Naive thymus-derived CD8-positive, alpha-beta T cell (primary cell): ENCODE measurements around the gene TTC28. TPM values are rescaled to one million over a fixed set of nuclear protein-coding genes. Genes with fewer than 3 reads are reported as not detected.
"Not testable (repeated sequence)": the region's sequence is repeated elsewhere in the genome, so short reads cannot be mapped to it uniquely, and the experiment has no call there.

Experiments used
- ATAC-seq, 2 donors: fragments of 150-1000 bp; cut with Tn5 transposase in 1 of 2; sonication (Bioruptor Pico), chemical (Tn5 transposase) in 1 of 2; 1 replicate in 1 of 2; 2 replicates in 1 of 2; pipeline ENCODE4 v1.10.0; 2021; ENCODE audit warnings: mild to moderate bottlenecking in 2 of 2, moderate library complexity in 2 of 2
- POLR2A ChIA-PET: fragments of 350-600 bp; sonication (Branson Sonifier 250); formaldehyde crosslinking; loops from one replicate; lab custom pipeline; 2021; ENCODE audit warnings: antibody characterized with exemption; lab: Charles Lee
- DNase-seq, 10 donors: peaks; one replicate each; pipeline versions ENCODE4 v3.0.0 to v3.0.0-alpha.2; 2020 to 2022
- H3K27ac Mint-ChIP-seq, 10 donors: one replicate each; pipeline ENCODE4 v1.8.0; 2020 to 2022; ENCODE audit warnings: mild to moderate bottlenecking in 10 of 10, mixed read lengths in 10 of 10, moderate library complexity in 4 of 10, inconsistent platforms in 1 of 10
- H3K27me3 Mint-ChIP-seq, 5 donors: one replicate each; pipeline ENCODE4 v1.8.0; 2021 to 2022; ENCODE audit warnings: mixed read lengths in 5 of 5
- H3K36me3 Mint-ChIP-seq, 3 donors: one replicate each; pipeline ENCODE4 v1.8.0; 2020 to 2022; ENCODE audit warnings: mixed read lengths in 3 of 3, mild to moderate bottlenecking in 2 of 3, inconsistent platforms in 1 of 3
- H3K4me1 Mint-ChIP-seq, 4 donors: one replicate each; pipeline ENCODE4 v1.8.0; 2021 to 2022; ENCODE audit warnings: mixed read lengths in 4 of 4
- H3K4me3 Mint-ChIP-seq, 10 donors: one replicate each; pipeline ENCODE4 v1.8.0; 2020 to 2022; ENCODE audit warnings: mild to moderate bottlenecking in 10 of 10, mixed read lengths in 10 of 10, moderate library complexity in 6 of 10, inconsistent platforms in 1 of 10
- H3K9me3 Mint-ChIP-seq, 9 donors: one replicate each; pipeline ENCODE4 v1.8.0; 2020 to 2022; ENCODE audit warnings: mixed read lengths in 9 of 9, mild to moderate bottlenecking in 3 of 9, inconsistent platforms in 1 of 9, moderate library complexity in 1 of 9
- polyA plus RNA-seq, 3 donors: library from polyadenylated mRNA; unstranded; fragments of 300-500 nt; fragmentation: Illumina TruSeq; gene quantifications; one replicate each; pipeline ENCODE4 v1.2.3, GENCODE V29; 2021
- total RNA-seq, 8 experiments: library from RNA in 2 of 8; stranded (reverse) in 2 of 8; gene quantifications; one replicate each; pipeline ENCODE4 v1.2.3 and lab custom pipeline; 2021 to 2026

Gene TTC28
- total and polyA plus RNA-seq, 5 experiments from 2014 or later: 0.44 to 6.4 (median 1.3) TPM

DNA sequence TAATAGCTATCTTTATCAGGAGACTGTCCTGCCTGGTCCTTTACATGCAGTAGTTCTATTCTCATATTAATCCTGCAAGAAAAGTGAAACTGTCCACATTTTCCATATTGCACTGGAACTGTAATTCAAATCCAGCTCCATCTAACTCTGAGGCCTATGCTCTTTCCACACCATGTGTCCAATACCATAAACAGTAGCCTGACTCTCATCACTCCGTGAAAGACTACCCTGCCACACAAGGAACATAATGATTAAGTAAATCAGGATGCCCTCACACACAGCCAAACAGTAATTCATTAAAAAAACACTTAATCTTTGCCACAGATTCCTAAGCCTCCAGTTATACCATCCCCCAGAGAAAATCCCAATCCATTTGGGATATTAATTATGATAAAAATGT is 475.3 kb downstream of the TTC28 start:
- DNase-seq: no peak
- Mint-ChIP-seq H3K27me3 (no peaks in the 10 kb centered on the region), H3K9me3 (peaks cover 0 to 4% (median 0%) of the 10 kb centered on the region in 9 donors), H3K27ac (no peak overlapping the region), H3K36me3 (no peaks in the 10 kb centered on the region), H3K4me3 (no peak overlapping the region), H3K4me1 (peaks cover 0 to 3% (median 0%) of the 10 kb centered on the region in 4 donors)
- no peak for ATAC-seq
- POLR2A ChIA-PET: no interaction called here

GRCh38 chr22:28203286-28203685 is 476.4 kb downstream of the TTC28 start:
- H3K27me3 Mint-ChIP-seq: peaks cover 0 to 1% (median 0%) of the 10 kb centered on the region in 5 donors
- ATAC-seq (no peak), DNase-seq (no peak)
- no peaks in the 10 kb centered on the region for H3K36me3 Mint-ChIP-seq
- no peak overlapping the region for H3K4me3 Mint-ChIP-seq
- peaks cover 0 to 3% (median 0%) of the 10 kb centered on the region in 4 donors for H3K4me1 Mint-ChIP-seq
- H3K9me3 Mint-ChIP-seq: peaks cover 0 to 2% (median 0%) of the 10 kb centered on the region in 9 donors
- POLR2A ChIA-PET: no interaction called here
- no peak overlapping the region for H3K27ac Mint-ChIP-seq

- no peak for ATAC-seq
- Mint-ChIP-seq H3K4me1 (peaks cover 0 to 4% (median 0%) of the 10 kb centered on the region in 4 donors), H3K27ac (peak overlapping the region in 1 of 10 donors; percentile 55), H3K36me3 (peaks cover 0 to 5% (median 2%) of the 10 kb centered on the region in 3 donors), H3K27me3 (peaks cover 0 to 8% (median 1%) of the 10 kb centered on the region in 5 donors), H3K9me3 (peaks cover 0 to 9% (median 2%) of the 10 kb centered on the region in 9 donors), H3K4me3 (no peak overlapping the region)
- DNase-seq: no peak
- POLR2A ChIA-PET: no interaction called here
These were observed 480.9 kb downstream of the TTC28 start for GRCh38 chr22:28198692-28199091.

DNA sequence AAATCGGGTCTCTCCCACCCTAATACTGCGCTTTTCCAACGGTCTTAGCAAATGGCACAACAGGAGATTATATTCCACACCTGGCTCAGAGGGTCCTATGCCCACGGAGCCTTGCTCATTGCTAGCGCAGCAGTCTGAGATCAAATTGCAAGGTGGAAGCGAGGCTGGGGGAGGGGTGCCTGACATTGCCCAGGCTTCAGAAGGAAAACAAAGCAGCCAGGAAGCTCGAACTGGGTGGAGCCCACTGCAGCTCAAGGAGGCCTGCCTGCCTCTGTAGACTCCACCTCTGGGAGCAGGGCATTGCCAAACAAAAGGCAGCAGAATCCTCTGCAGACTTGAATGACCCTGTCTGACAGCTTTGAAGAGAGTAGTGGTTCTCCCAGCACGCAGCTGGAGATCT is 488.1 kb downstream of the TTC28 start:
- peaks cover 0 to 15% (median 5%) of the 10 kb centered on the region in 9 donors for H3K9me3 Mint-ChIP-seq
- H3K36me3 Mint-ChIP-seq, H3K27ac Mint-ChIP-seq, ATAC-seq, POLR2A ChIA-PET, H3K4me3 Mint-ChIP-seq, DNase-seq, H3K4me1 Mint-ChIP-seq: not testable (repeated sequence)
- peaks cover 0 to 15% (median 3%) of the 10 kb centered on the region in 5 donors for H3K27me3 Mint-ChIP-seq

GRCh38 chr22:28188178-28188879 is 491.3 kb downstream of the TTC28 start:
- peaks cover 0 to 4% (median 0%) of the 10 kb centered on the region in 4 donors for H3K4me1 Mint-ChIP-seq
- POLR2A ChIA-PET: no interaction called here
- no peak for DNase-seq
- no peak overlapping the region for H3K4me3 Mint-ChIP-seq
- H3K27me3 Mint-ChIP-seq: peaks cover 0 to 7% (median 2%) of the 10 kb centered on the region in 5 donors
- H3K9me3 Mint-ChIP-seq: peaks cover 0 to 8% (median 0%) of the 10 kb centered on the region in 9 donors
- no peak for ATAC-seq
- no peak overlapping the region for H3K27ac Mint-ChIP-seq
- H3K36me3 Mint-ChIP-seq: peaks cover 0 to 1% (median 0%) of the 10 kb centered on the region in 3 donors

GRCh38 chr22:28187612-28188011 is 492.0 kb downstream of the TTC28 start:
- H3K36me3 Mint-ChIP-seq: no peaks in the 10 kb centered on the region
- POLR2A ChIA-PET: interaction anchor here (0.6 kb wide), 1 partner anchor 698 kb away, joined by 7 read pairs; no protein-coding TSS in a partner anchor

GRCh38 chr22:28186641-28187040 is 493.0 kb downstream of the TTC28 start:
- ATAC-seq (no peak), DNase-seq (no peak)
- Mint-ChIP-seq H3K4me1 (peaks cover 0 to 3% (median 0%) of the 10 kb centered on the region in 4 donors), H3K36me3 (no peaks in the 10 kb centered on the region), H3K27ac (no peak overlapping the region), H3K27me3 (peaks cover 0 to 4% (median 0%) of the 10 kb centered on the region in 5 donors), H3K9me3 (no peaks in the 10 kb centered on the region), H3K4me3 (no peak overlapping the region)
- POLR2A ChIA-PET: no interaction called here

More at GRCh38 chr22:28187612-28188011, 492.0 kb downstream of the TTC28 start:
- Mint-ChIP-seq H3K9me3 (peaks cover 0 to 4% (median 0%) of the 10 kb centered on the region in 9 donors), H3K27ac (no peak overlapping the region), H3K27me3 (peaks cover 0 to 7% (median 2%) of the 10 kb centered on the region in 5 donors), H3K4me3 (no peak overlapping the region), H3K4me1 (peaks cover 0 to 3% (median 0%) of the 10 kb centered on the region in 4 donors)
- DNase-seq (no peak), ATAC-seq (no peak)

DNA sequence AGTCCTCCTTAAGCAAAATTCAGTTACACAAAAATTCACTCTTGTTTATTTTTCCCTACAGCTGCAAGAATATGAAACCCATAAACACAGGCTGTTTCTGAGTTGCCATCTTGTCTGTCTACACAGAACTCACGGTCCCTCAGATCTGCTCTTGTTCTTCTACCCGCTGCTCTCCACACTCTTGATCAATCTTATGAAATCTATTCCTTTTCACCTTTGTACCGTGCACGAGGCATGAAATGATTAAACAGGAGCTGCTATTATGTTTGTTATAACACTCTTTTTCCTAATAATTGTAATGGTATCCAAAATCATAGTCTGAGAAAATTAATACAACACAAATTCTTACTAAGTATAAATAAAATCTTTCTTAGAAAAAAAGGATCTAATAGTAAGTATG is 494.5 kb downstream of the TTC28 start:
- H3K4me1 Mint-ChIP-seq: peaks cover 0 to 3% (median 0%) of the 10 kb centered on the region in 4 donors
- DNase-seq: no peak
- peaks cover 0 to 4% (median 0%) of the 10 kb centered on the region in 5 donors for H3K27me3 Mint-ChIP-seq
- ATAC-seq: no peak
- no peaks in the 10 kb centered on the region for H3K36me3 Mint-ChIP-seq
- no peak overlapping the region for H3K4me3 Mint-ChIP-seq
- no peaks in the 10 kb centered on the region for H3K9me3 Mint-ChIP-seq
- POLR2A ChIA-PET: no interaction called here
- H3K27ac Mint-ChIP-seq: no peak overlapping the region

DNA sequence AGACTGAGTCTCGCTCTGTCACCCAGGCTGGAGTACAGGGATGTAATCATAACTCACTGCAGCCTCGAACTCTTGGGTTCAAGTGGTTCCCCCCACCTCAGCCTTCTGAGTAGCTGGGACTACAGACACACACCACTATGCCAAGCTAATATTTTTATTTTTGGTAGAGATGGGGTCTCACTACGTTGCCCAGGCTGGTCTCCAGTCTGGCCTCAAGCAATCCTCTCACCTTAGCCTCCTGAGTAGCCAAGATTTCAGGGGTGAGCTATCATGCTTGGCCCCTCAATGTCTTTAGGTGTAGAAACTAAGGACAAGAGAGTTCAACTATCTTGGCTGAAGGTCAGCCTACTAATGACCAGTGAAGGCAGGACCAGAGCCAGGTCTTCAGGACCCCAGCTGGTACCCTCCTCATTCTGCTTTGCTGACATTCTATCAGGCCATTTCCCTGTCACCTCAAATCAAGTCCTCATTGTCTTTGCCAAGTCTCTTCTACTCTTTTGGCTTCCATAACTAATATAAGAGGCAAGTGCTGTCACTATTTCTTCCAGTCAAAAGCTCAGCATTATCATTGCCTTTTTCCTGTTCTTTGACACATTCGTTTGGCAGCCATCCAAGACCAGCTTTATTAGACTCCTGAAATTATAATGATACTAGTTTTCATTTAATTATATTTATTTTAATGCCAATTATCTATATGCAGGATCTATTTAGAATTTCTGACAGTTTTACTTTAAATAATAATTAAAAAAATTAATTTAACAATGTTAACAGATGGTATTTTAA is 496.4 kb downstream of the TTC28 start:
- H3K4me3 Mint-ChIP-seq: no peak overlapping the region
- DNase-seq (no peak), ATAC-seq (no peak)
- no peak overlapping the region for H3K27ac Mint-ChIP-seq
- H3K9me3 Mint-ChIP-seq: no peaks in the 10 kb centered on the region
- peaks cover 0 to 4% (median 0%) of the 10 kb centered on the region in 5 donors for H3K27me3 Mint-ChIP-seq
- H3K4me1 Mint-ChIP-seq: peaks cover 0 to 3% (median 0%) of the 10 kb centered on the region in 4 donors
- POLR2A ChIA-PET: no interaction called here
- H3K36me3 Mint-ChIP-seq: no peaks in the 10 kb centered on the region

- POLR2A ChIA-PET: no interaction called here
- Mint-ChIP-seq H3K9me3 (no peaks in the 10 kb centered on the region), H3K4me1 (no peaks in the 10 kb centered on the region), H3K27ac (no peak overlapping the region), H3K36me3 (no peaks in the 10 kb centered on the region), H3K4me3 (no peak overlapping the region), H3K27me3 (peaks cover 0 to 1% (median 0%) of the 10 kb centered on the region in 5 donors)
- DNase-seq (no peak), ATAC-seq (no peak)
These were observed 498.6 kb downstream of the TTC28 start for GRCh38 chr22:28180804-28181731.

- Mint-ChIP-seq H3K9me3 (peaks cover 0 to 6% (median 0%) of the 10 kb centered on the region in 9 donors), H3K4me3 (no peak overlapping the region), H3K27ac (no peak overlapping the region), H3K36me3 (no peaks in the 10 kb centered on the region), H3K27me3 (peaks cover 0 to 2% (median 0%) of the 10 kb centered on the region in 5 donors), H3K4me1 (no peaks in the 10 kb centered on the region)
- DNase-seq: no peak
- ATAC-seq: no peak
- POLR2A ChIA-PET: no interaction called here
These were observed 500.2 kb downstream of the TTC28 start for GRCh38 chr22:28179392-28179791.
